ENCODE data around the gene DPP9. TPM values are rescaled to one million over a fixed set of nuclear protein-coding genes. Genes with fewer than 3 reads are reported as not detected.

Gene DPP9
- 22.2 TPM for polyA plus RNA-seq (2013, experiment 1 of 4)
- 20.5 TPM for polyA plus RNA-seq (2013, experiment 2 of 4)
- 13.7 TPM for polyA plus RNA-seq (2013, experiment 3 of 4)
- 14.7 TPM for polyA plus RNA-seq (2013, experiment 4 of 4)

DNA sequence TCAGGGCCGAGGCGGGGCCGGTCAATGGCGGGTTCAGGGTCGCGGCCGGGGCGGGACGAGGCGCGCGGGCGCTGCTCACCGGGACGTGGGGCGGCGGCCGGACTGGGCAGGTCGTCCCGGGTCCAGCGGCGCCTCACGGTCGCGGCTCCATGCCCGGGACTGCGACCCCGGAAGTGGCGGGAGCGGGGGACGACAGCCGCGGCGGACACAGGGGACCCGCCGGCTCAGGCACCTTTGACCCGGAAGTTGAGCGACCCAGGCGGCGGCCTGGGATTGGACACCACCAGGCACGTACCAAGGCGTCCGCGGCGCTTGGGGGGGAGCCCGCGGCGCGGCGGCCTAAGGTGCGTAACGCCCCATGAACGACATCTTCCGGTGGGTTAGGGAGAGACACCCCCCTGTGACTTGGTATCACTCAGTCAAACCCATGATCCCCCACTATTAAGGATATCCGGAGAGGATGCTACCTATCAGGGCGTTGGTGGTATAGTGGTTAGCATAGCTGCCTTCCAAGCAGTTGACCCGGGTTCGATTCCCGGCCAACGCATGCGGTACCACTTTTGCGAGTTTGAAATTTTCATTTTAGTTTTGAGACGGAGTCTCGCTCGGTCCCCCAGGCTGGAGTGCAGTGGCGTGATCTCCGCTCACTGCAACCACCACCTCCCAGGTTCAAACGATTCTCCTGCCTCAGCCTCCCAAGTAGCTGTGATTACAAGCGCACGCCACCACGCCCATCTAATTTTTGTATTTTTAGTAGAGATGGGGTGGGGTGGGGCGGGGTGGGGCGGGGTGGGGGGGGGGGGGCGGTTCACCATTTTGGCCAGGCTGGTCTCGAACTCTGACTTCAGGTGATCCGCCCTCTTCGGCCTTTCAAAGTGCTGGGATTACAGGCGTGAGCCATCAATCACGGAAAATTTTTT lies at the start of gene DPP9:
Gene DPP9, minus strand, starts transcription at position 248 of the 920 bp plus-strand sequence. CDS start 3,936 bp downstream, outside the sequence.
- H3K27ac ChIP-seq (ENCODE audit: insufficient read depth, low read depth, low read length, poor library complexity, severe bottlenecking) = no peak within 1 kb of the TSS
- H3K36me3 ChIP-seq (ENCODE audit: control insufficient read depth, insufficient read depth, low read length) = peaks cover 5% of the 10 kb centered on the region
- no peaks in the 10 kb centered on the region for H3K27me3 ChIP-seq (ENCODE audit: control insufficient read depth, insufficient read depth, low read length, poor library complexity, severe bottlenecking)
- H3K9me3 ChIP-seq (ENCODE audit: control insufficient read depth, low read length) = no peaks in the 10 kb centered on the region
- peak within 1 kb of the TSS; percentile 80 for H3K4me3 ChIP-seq (ENCODE audit: insufficient read depth, low read depth, low read length)
- 1% methylated on average over 72 to 73 of the region's 79 CpGs for WGBS, 2 experiments
- peaks cover 10% of the 10 kb centered on the region for H3K4me1 ChIP-seq (ENCODE audit: control insufficient read depth, insufficient read depth, low read length)

DNA sequence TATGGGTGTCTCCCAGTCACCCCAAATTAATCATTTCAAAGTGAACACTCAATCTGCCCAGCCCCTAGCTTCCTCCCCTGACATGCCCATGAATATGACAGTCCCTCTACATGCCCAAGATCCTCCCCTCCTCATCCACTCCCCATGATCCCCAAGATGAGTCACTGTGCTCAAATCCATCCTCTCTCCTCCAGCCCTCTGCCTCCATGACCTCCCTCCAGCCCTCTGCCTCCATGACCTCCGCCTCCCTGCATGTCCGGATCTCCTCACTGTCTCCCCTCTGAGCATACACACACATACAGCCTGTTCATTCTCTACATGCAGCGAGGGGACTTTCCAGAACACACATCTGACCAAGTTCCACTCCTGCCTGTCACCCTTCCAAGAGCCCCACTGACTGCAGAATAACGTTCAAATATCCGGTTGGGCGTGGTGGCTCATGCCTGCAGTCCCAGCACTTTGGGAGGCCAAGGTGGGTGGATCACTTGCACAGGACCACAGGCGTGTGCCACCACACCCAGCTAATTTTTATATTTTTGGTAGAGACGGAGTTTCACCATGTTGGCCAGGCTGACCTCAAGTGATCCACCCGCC lies 49.5 kb upstream of the DPP9 start:
- Histone ChIP-seq H3K4me3 (ENCODE audit: insufficient read depth, low read depth, low read length) (no peak overlapping the region), H3K9me3 (ENCODE audit: control insufficient read depth, low read length) (no peaks in the 10 kb centered on the region), H3K36me3 (ENCODE audit: control insufficient read depth, insufficient read depth, low read length) (no peaks in the 10 kb centered on the region), H3K27me3 (ENCODE audit: control insufficient read depth, insufficient read depth, low read length, poor library complexity, severe bottlenecking) (peaks cover 22% of the 10 kb centered on the region), H3K27ac (ENCODE audit: insufficient read depth, low read depth, low read length, poor library complexity, severe bottlenecking) (no peak overlapping the region), H3K4me1 (ENCODE audit: control insufficient read depth, insufficient read depth, low read length) (no peaks in the 10 kb centered on the region)
- 66 to 67% methylated on average over 9 of the region's 9 CpGs for WGBS, 2 experiments

DNA sequence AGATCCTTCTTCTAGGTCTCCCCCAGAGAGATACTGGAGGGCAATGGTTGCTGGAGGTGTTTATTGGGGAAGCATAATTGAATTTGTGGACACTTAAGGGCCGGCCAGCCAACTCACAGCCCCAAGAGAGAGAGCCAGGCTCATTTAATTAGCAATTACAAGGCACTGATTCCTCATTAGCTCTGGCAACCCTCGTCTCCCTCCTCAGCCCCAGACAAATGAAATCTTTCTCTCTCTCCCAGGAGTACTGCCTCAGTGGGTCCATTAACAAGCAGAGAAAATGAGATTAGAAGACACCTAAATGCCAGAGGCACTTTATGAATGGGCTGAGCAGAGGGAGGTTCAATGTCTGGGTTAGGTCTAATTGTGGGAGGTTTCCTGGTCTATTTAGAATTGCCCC lies 48.9 kb upstream of the DPP9 start:
- Histone ChIP-seq H3K36me3 (ENCODE audit: control insufficient read depth, insufficient read depth, low read length) (no peaks in the 10 kb centered on the region), H3K4me1 (ENCODE audit: control insufficient read depth, insufficient read depth, low read length) (no peaks in the 10 kb centered on the region), H3K9me3 (ENCODE audit: control insufficient read depth, low read length) (no peaks in the 10 kb centered on the region), H3K4me3 (ENCODE audit: insufficient read depth, low read depth, low read length) (no peak overlapping the region), H3K27me3 (ENCODE audit: control insufficient read depth, insufficient read depth, low read length, poor library complexity, severe bottlenecking) (peaks cover 22% of the 10 kb centered on the region), H3K27ac (ENCODE audit: insufficient read depth, low read depth, low read length, poor library complexity, severe bottlenecking) (no peak overlapping the region)
- WGBS, 2 experiments = 51 to 53% methylated on average over 2 of the region's 2 CpGs

DNA sequence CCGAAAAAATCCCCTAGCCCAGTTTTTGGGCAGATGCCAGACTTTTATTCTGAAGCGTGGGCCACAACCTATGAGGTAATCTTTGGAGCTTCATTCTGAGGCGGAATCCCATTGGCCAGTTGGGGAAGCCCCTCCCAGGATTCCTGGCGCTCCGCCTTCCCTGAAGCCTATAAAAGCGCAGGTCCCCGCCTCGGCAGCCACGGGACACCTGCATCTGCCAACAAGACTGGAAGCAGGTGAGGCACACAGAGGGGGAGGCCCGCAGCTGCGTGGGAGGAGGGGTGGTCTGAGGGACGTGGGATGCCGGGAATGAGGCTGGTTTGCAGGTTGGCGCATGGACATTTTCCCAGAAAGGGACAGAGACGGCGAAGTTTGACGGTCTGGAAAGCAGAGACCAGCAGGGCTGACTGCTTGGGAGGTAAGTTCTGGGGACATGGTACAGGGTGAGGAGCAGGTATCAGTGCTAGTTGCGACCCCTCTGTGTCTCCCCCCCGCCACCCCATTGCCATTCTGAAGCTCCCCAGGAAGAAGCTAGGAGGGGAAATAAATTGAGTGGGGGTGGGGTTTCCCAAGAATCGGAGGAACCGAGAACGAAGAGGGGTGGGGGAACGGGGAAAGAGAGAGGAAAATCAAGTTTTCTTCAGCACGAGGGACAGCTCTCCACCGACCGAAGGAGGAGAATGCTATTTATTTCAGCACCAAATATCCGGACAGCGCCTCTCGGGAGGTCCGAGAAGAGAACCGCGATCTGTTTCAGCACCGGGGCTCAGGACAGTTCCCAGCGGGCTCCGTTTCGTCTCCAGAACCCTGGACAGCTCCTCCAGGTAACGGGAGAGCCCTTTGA lies 45.5 kb upstream of the DPP9 start:
- no peaks in the 10 kb centered on the region for H3K4me1 ChIP-seq (ENCODE audit: control insufficient read depth, insufficient read depth, low read length)
- no peaks in the 10 kb centered on the region for H3K36me3 ChIP-seq (ENCODE audit: control insufficient read depth, insufficient read depth, low read length)
- no peak overlapping the region for H3K27ac ChIP-seq (ENCODE audit: insufficient read depth, low read depth, low read length, poor library complexity, severe bottlenecking)
- no peak overlapping the region for H3K4me3 ChIP-seq (ENCODE audit: insufficient read depth, low read depth, low read length)
- peaks cover 18% of the 10 kb centered on the region for H3K27me3 ChIP-seq (ENCODE audit: control insufficient read depth, insufficient read depth, low read length, poor library complexity, severe bottlenecking)
- no peaks in the 10 kb centered on the region for H3K9me3 ChIP-seq (ENCODE audit: control insufficient read depth, low read length)
- WGBS, 2 experiments = 13 to 15% methylated on average over 37 of the region's 37 CpGs

DNA sequence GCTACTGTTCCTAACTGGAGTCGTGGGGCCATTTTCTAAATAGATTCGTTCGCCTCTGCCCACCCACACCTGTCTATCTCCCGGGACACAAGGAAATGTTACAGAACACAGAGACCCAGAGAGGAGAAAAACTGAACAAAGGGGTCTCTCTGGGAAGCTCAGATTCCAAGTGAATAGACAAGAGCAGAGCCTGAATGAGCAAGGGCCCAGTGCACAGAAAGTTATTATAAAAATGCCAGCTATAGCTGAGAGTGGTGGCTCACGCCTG lies 40.7 kb upstream of the DPP9 start:
- no peaks in the 10 kb centered on the region for H3K36me3 ChIP-seq (ENCODE audit: control insufficient read depth, insufficient read depth, low read length)
- 84 to 85% methylated on average over 5 of the region's 5 CpGs for WGBS, 2 experiments
- H3K4me3 ChIP-seq (ENCODE audit: insufficient read depth, low read depth, low read length) = no peak overlapping the region
- H3K9me3 ChIP-seq (ENCODE audit: control insufficient read depth, low read length) = no peaks in the 10 kb centered on the region
- H3K27me3 ChIP-seq (ENCODE audit: control insufficient read depth, insufficient read depth, low read length, poor library complexity, severe bottlenecking) = peaks cover 1% of the 10 kb centered on the region
- H3K27ac ChIP-seq (ENCODE audit: insufficient read depth, low read depth, low read length, poor library complexity, severe bottlenecking) = no peak overlapping the region
- peaks cover 6% of the 10 kb centered on the region for H3K4me1 ChIP-seq (ENCODE audit: control insufficient read depth, insufficient read depth, low read length)

DNA sequence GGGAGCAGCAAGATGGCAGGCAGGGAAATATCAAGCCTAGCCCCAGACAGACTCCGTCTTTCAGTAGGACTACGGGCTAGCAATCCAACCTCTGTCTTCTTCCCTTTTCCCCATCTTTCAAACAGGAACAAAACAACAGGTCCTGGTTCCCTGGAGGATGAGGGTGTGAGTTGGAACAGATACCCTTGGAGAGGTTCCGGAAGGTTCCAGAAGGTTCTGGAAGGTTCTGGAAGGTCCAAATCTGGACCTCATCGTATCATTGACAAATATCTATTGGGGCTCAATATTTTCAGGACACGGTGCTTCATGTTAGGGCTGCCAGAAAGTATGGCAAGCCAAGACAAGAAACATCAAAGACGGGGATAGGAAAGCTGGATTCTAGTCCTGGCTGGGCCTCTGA lies 39.4 kb upstream of the DPP9 start:
- WGBS, 2 experiments = 90 to 93% methylated on average over 5 to 6 of the region's 6 CpGs
- Histone ChIP-seq H3K27me3 (ENCODE audit: control insufficient read depth, insufficient read depth, low read length, poor library complexity, severe bottlenecking) (peaks cover 14% of the 10 kb centered on the region), H3K4me1 (ENCODE audit: control insufficient read depth, insufficient read depth, low read length) (peaks cover 6% of the 10 kb centered on the region), H3K27ac (ENCODE audit: insufficient read depth, low read depth, low read length, poor library complexity, severe bottlenecking) (no peak overlapping the region), H3K36me3 (ENCODE audit: control insufficient read depth, insufficient read depth, low read length) (no peaks in the 10 kb centered on the region), H3K9me3 (ENCODE audit: control insufficient read depth, low read length) (no peaks in the 10 kb centered on the region), H3K4me3 (ENCODE audit: insufficient read depth, low read depth, low read length) (no peak overlapping the region)

DNA sequence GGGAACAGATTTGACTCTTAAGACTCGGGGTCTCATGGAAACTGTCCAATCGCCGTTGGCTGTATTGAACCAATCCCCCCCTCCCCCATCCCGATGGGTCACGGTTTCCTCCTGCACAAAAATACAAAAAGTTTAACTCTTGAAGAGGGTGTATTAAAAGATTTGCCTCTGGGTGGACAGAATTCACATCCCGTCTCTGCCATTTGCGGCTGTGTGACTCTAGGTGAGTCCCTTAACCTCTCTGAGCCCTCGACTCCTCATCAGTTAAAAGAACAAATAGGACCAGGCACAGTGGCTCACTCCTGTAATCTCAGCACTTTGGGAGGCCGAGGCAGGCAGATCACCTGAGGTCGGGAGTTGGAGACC lies 36.6 kb upstream of the DPP9 start:
- Histone ChIP-seq H3K4me1 (ENCODE audit: control insufficient read depth, insufficient read depth, low read length) (peaks cover 6% of the 10 kb centered on the region), H3K9me3 (ENCODE audit: control insufficient read depth, low read length) (no peaks in the 10 kb centered on the region), H3K27ac (ENCODE audit: insufficient read depth, low read depth, low read length, poor library complexity, severe bottlenecking) (no peak overlapping the region), H3K4me3 (ENCODE audit: insufficient read depth, low read depth, low read length) (peak overlapping the region; percentile 40), H3K36me3 (ENCODE audit: control insufficient read depth, insufficient read depth, low read length) (no peaks in the 10 kb centered on the region), H3K27me3 (ENCODE audit: control insufficient read depth, insufficient read depth, low read length, poor library complexity, severe bottlenecking) (peaks cover 22% of the 10 kb centered on the region)
- WGBS, 2 experiments = 65 to 66% methylated on average over 9 to 10 of the region's 10 CpGs

DNA sequence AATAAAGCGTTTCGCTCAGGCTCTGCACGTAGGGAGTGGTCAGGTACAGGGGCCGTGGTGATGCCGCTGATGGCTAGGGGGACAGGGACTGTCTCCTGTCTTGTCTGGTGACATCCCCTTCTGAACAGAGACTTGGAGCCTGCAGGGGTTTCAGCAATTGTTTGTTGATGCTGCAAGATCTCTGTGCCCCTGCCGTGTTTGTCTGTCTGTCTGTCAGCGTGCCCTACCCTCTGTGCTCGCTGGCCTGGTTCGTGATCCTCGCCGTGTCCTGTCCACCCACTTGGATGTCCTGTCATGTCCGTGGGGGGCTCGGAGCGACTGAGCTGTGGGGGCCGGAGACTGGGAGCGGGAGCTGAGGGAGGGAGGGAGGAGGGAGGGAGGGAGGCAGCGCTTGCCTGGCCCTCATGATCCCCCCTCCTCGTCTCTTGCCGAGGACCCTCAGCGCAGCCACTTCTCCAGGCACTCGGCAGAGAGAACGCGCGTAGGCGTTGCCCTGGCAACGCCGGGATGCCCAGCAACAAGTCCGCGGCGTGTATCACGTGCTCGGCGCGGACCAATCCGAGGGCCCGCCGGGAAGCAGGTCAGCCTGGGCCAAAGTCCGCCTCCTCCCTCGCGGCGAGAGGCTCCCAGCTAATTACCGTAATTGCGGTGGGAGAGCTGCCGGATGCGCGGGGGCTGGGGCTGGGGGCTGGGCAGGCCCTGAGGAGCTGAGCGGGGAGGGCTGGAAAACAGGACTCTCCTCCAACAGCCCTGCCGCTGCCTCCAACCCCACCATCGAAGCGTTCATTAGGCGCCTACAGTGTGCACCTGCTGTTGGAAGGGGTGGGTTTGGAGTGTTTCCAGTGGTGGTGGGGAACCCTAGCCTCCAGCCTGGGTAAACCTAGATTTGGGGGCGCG lies 36.0 kb upstream of the DPP9 start:
- Histone ChIP-seq H3K27me3 (ENCODE audit: control insufficient read depth, insufficient read depth, low read length, poor library complexity, severe bottlenecking) (peaks cover 22% of the 10 kb centered on the region), H3K9me3 (ENCODE audit: control insufficient read depth, low read length) (no peaks in the 10 kb centered on the region), H3K4me3 (ENCODE audit: insufficient read depth, low read depth, low read length) (peak overlapping the region; percentile 40), H3K4me1 (ENCODE audit: control insufficient read depth, insufficient read depth, low read length) (peaks cover 6% of the 10 kb centered on the region), H3K27ac (ENCODE audit: insufficient read depth, low read depth, low read length, poor library complexity, severe bottlenecking) (no peak overlapping the region), H3K36me3 (ENCODE audit: control insufficient read depth, insufficient read depth, low read length) (no peaks in the 10 kb centered on the region)
- WGBS, 2 experiments = 5 to 6% methylated on average over 53 of the region's 53 CpGs

DNA sequence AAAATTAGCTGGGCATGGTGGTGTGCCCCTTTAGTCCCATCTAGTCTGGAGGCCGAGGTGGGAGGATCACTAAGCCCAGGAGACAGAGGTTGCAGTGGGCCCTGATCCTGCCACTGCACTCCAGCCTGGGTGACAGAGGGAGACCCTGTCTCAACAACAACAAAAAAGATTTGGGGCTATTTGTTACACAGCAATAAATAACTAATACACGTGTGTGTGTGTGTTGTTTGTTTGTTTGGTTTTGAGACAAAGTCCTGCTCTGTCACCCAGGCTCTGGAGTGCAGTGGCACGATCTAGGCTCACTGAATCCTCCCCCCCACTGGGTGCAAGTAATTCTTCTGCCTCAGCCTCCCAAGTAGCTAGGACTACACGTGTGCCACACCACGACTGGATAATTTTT lies 35.0 kb upstream of the DPP9 start:
- Histone ChIP-seq H3K9me3 (ENCODE audit: control insufficient read depth, low read length) (no peaks in the 10 kb centered on the region), H3K27ac (ENCODE audit: insufficient read depth, low read depth, low read length, poor library complexity, severe bottlenecking) (no peak overlapping the region), H3K4me3 (ENCODE audit: insufficient read depth, low read depth, low read length) (no peak overlapping the region), H3K27me3 (ENCODE audit: control insufficient read depth, insufficient read depth, low read length, poor library complexity, severe bottlenecking) (peaks cover 22% of the 10 kb centered on the region), H3K4me1 (ENCODE audit: control insufficient read depth, insufficient read depth, low read length) (peaks cover 6% of the 10 kb centered on the region), H3K36me3 (ENCODE audit: control insufficient read depth, insufficient read depth, low read length) (no peaks in the 10 kb centered on the region)
- WGBS, 2 experiments = 69 to 70% methylated on average over 4 to 5 of the region's 5 CpGs
